Breast epithelium (tissue), 3 donors: ENCODE data around the gene STT3B.

Source experiments
- CTCF ChIP-seq, 3 donors: fragments of 450-650 bp; IDR thresholded peaks; one replicate each; pipeline ENCODE4 v1.5.1; 2016 to 2017; ENCODE audit warnings: antibody characterized with exemption in 3 of 3, mild to moderate bottlenecking in 3 of 3, moderate library complexity in 3 of 3
- POLR2AphosphoS5 ChIP-seq, 3 donors: sonication (generic); formaldehyde crosslinking; IDR thresholded peaks; one replicate each; pipeline ENCODE4 v1.6.1; 2017; ENCODE audit warnings: antibody characterized with exemption in 3 of 3

- no peak for TF ChIP-seq CTCF (IDR thresholded peaks at IDR 0.05)
- TF ChIP-seq POLR2AphosphoS5 (IDR thresholded peaks at IDR 0.05) = no peak
Measured at GRCh38 chr3:31653464-31653863, 120.7 kb downstream of the STT3B start.
